ENCODE results near the gene CCDC88B. TPM values are rescaled to one million over a fixed set of nuclear protein-coding genes. Genes with fewer than 3 reads are reported as not detected.

The CCDC88B gene
- total and polyA plus RNA-seq, 10 of the 15 experiments (the other 5 are each of a cell fraction or from before 2014, with no cell fraction given): 0.24 to 66.0 (median 19.2) TPM

GRCh38 chr11:64390558-64390957 lies 50.6 kb downstream of the CCDC88B start:
- Histone ChIP-seq H4K20me1 (ENCODE audit: control insufficient read depth, insufficient read depth) (no peaks in the 10 kb centered on the region), H3K79me2 (ENCODE audit: control insufficient read depth, insufficient read depth, low read length) (no peaks in the 10 kb centered on the region), H3K36me3 (ENCODE audit: control insufficient read depth in 2 of 2, insufficient read depth in 2 of 2, low read length in 1 of 2) (no peaks in the 10 kb centered on the region), H3K4me1 (ENCODE audit: control insufficient read depth, insufficient read depth, low read length) (no peaks in the 10 kb centered on the region), H3K4me2 (ENCODE audit: control insufficient read depth, insufficient read depth) (no peak overlapping the region), H3K9ac (ENCODE audit: control insufficient read depth, insufficient read depth, low read length) (no peak overlapping the region), H3K9me3 (replicated peaks; ENCODE audit: control insufficient read depth, insufficient read depth, low read length) (peaks cover 8% of the 10 kb centered on the region; the same call in 2 of the 3 replicates), H3K27me3 (replicated peaks in 1 of 2; ENCODE audit: control insufficient read depth in 2 of 2, insufficient read depth in 2 of 2, low read length in 1 of 2) (no peaks in the 10 kb centered on the region; a peak in 1 of 4 replicates), H2AFZ (ENCODE audit: control insufficient read depth, low read depth, low read length) (no peak overlapping the region), H3K27ac (ENCODE audit: control insufficient read depth, insufficient read depth) (no peak overlapping the region), H3K4me3 (no peak overlapping the region)
- intact Hi-C loops (cut with micrococcal nuclease; ENCODE audit: unreplicated experiment) (no loop called here), in situ Hi-C loops (cut with MboI) (no loop called here)
- 2% methylated on average over 3 of the region's 3 CpGs for WGBS (ENCODE audit: insufficient coverage, insufficient replicate concordance, low lambda C conversion rate, missing lambda C conversion rate)
- ChIA-PET POLR2A (no interaction called here), RAD21 (ENCODE audit: unreplicated experiment) (no interaction called here), CTCF (no interaction called here), SMC1A (ENCODE audit: uncharacterized antibody, unreplicated experiment) (no interaction called here)
- no peak for ATAC-seq
- TF ChIP-seq RUNX3 (IDR thresholded peaks at IDR 0.05; ENCODE audit: low read length) (no peak), ZBTB33 (IDR thresholded peaks at IDR 0.05) (no peak), RCOR1 (conservative IDR thresholded peaks at IDR 0.05; ENCODE audit: low read depth, low read length) (no peak), SREBF1 (IDR thresholded peaks at IDR 0.05; ENCODE audit: low read length) (no peak), ATF2 (IDR thresholded peaks at IDR 0.05; ENCODE audit: low read length) (no peak), ZBED1 (IDR thresholded peaks at IDR 0.05; ENCODE audit: borderline replicate concordance) (no peak), JUNB (IDR thresholded peaks at IDR 0.05) (no peak), TAF1 (IDR thresholded peaks at IDR 0.05; ENCODE audit: borderline replicate concordance, low read depth, low read length) (no peak), SMAD1 (IDR thresholded peaks at IDR 0.05; ENCODE audit: low read depth, partially characterized antibody) (no peak), CREM (IDR thresholded peaks at IDR 0.05; ENCODE audit: low read depth) (no peak), HDAC6 (IDR thresholded peaks at IDR 0.05; ENCODE audit: unreplicated experiment) (no peak)
- DNase-seq (ENCODE audit: low read depth, low spot score): no peak
- FAIRE-seq: no peak
- no TSS peak for BruUV-seq (replicated peaks)
